Stimulated activated CD4-positive, alpha-beta T cell treated with anti-CD3 and anti-CD28 coated beads, TNF-alpha, amount 100 ng/mL, for 24 hours (primary cell): ENCODE results near the gene ACSS2.
"Not testable (repeated sequence)": the region's sequence is repeated elsewhere in the genome, so short reads cannot be mapped to it uniquely, and the experiment has no call there.

Source experiments
- DNase-seq, 3 experiments: peaks; one replicate each; pipeline ENCODE4 v3.0.0-alpha.2; 2020; ENCODE audit warnings: low read depth in 3 of 3

ACSS2 gene

DNA sequence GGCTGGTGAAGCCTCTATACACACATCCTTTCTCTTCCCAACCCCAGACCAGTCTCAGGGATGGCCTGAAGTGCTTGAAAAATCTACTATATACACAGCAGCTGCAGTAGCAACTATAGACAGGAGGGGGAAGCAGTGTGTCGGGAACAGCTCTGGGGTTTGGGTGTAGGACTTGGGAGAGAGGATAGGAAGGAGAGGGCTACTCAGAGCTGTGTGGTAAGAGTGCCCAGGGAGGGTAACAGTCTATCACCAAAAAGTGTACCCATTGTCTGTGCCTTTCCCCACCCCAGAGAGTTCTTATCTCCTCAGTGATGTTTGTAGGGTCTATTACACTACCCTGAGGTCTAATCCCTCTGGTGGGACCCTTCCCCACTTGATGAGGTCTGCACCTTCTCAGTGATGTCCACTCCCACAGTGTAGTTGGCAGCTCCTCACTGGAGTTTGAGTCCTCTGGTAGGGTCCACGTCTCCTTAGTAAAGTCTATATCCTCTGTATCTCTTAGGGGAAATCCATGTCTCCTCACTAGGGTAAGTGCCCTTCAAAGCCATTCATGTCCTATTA lies 2.2 kb upstream of the ACSS2 start:
- DNase-seq, result peak in 1 of 3 experiments; percentile 57

DNA sequence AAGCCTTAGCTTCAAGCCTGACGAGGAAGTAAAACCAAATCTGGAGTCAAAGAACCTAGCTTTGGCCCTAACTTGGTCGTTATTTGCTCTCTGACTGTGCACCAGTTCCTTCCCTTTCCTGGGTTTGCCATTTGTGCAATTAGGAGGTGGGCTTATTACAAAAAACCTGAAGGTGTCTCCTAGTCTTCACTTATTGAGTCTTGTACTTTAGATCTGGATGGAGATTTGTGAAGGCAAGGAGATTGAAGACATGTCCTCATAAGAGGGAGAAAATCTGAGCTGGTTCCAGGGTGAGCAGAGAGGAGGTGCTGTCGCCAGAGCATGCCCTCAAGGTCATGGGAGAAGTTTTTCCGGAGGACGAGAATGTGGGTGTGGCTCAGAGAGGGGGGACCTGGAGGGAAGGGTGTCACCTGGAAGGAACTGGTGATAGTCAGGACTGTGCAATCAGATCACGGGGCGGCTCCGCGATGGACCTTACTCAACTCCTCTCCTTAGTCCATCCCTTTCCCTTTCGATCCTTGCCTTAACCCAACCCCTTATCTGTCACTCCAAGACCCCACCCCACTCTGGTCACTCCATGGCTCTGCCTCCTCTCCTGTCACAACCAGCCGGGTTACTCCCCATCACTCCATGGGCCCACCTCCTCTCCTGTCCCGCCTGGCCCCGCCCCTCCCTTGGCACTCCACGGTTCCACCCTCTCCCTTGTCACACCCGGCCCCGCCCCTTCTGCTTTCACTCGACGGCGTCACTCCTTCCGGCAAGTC lies 588 bp upstream of the ACSS2 start:
- peak in 1 of 3 experiments; percentile 94 for DNase-seq

DNA sequence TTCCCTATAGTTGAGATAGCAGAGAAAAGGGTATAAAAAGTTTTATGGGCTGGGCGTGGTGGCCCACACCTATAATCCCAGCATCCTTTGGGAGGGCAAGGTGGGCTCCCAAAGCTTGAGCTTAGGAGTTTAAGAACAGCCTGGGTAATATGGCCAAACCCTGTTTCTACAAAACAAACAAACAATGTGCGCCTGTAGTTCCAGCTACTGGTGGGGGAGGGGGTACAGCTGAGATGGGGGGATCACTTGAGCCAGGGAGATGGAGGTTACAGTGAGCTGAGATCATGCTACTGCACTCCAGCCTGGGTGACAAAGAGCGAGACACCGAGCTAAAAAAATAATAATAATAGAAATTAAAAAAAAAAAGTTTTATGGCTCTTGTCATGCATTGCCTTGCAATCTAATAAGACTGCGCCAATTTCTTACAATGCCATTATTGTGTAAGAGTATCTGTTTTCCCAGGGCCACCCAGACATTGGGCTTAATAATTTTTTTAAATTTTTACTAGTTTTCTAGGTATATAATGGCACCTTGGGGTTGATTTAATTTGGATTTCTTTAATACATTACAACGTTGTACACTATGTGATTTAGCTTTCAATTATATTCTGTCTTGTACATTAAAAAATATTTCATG lies 3.9 kb downstream of the ACSS2 start:
- no peak for DNase-seq

DNA sequence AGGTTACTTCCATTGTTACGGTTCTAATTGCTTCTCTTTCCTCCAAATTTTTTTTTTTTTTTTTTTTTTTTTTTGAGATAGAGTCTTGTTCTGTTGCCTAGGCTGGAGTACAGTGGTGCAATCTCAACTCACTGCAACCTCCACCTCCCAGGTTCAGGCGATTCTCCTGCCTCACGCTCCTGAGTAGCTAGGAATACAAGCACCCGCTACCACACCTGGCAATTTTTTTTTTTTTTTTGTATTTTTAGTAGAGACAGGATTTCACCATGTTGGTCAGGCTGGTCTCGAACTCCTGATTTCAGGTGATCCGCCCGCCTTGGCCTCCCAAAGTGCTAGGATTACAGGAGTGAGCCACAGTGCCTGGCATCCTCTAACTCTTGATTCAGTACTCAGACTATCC lies 4.6 kb downstream of the ACSS2 start:
- not testable (repeated sequence) for DNase-seq

DNA sequence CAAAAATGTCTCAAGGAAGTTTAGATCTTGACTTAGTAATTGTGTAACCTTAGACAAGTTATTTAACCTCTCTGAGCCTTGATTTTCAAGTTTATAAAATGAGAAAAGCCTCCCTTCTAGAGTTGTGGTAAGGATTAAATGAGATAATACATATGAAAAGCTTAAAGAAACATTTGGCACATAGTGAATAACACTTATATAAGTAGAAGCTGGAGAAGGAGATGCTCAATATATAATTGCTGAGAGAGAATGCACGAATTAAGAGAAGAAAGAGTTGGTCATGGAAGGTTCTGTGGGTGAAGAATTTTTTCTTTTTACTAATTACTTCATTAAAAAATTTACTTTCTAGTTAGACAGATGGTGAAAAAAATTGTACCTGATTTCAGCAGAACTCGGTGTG lies 5.3 kb downstream of the ACSS2 start:
- DNase-seq, result no peak

DNA sequence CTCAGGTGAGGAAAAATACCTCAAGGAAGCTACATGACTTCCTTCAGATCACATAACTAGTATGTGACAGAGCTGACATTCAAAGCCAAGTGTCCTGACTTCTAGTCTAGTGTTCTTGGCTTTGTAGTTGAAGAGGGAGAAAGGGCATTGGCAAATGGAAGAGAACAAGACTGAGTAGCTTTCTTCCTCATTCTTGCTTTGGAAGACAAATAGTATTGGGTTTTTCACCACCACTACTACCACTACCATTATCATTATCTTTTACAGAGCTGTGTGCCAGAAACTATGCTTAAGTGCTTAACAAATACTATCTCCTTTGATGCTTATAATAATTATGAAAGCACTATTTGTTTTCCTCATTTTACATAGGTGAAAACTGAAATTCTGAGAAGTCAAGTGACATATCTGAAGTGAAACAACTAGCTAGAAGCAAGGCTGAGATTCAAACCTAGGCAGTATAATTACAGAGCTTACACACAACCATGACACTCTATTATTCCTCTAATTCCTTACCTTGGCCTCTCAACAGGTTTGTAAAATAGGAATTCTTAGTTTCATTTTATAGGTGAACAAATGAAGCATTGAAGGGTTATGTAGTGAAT lies 6.8 kb downstream of the ACSS2 start:
- no peak for DNase-seq

DNA sequence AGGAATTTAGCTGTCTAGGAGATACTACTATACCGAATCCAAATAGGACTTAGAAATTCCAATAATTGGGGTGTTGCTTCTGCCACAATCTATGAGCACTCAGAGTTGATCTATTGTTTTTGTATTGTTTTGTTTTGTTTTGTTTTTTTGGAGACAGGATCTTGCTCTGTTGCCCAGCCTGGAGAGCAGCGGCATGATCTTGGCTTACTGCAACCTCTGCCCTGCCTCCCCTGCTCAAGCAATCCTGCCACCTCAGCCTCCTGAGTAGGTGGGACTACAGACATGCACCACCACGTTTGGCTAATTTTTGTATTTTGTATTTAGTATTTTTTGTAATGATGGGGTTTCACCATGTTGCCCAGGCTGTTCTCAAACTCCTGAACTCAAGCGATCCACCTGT lies 7.4 kb downstream of the ACSS2 start:
- DNase-seq, result no peak

DNA sequence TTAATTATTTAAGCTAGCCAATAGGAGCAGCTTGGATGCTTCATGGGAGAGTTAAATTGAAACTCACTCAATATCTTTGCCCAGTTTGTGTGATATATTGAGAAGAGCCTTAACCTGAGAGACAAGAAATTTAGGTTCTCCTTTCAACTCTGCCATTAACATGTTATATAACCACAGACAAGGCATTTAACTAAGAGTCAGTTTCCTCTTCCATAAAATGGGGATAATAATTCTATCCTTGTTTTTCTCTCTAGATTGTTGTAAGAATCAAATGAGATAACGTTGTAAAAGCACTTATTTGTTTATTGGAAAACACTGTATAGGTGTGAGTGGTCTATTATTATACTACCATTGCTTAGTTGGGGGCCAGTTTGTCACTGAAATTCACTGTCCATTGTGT lies 7.8 kb downstream of the ACSS2 start:
- no peak for DNase-seq

DNA sequence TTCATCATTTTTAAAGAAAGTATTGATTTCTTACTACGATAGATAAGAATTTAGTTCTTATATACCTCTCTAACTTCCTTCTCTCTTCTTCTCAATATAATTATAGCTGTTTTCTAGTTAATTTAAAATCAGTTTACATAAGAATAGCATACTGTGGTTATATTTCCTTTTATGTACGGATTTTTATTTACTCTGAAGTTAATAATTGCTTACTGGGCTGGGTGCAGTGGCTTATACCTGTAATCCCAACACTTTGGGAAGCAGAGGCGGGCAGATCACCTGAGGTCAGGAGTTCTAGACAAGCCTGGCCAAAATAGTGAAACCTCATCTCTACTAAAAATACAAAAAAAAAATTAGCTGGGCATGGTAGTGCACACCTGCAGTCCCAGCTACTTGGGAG lies 9.7 kb downstream of the ACSS2 start:
- no peak for DNase-seq

DNA sequence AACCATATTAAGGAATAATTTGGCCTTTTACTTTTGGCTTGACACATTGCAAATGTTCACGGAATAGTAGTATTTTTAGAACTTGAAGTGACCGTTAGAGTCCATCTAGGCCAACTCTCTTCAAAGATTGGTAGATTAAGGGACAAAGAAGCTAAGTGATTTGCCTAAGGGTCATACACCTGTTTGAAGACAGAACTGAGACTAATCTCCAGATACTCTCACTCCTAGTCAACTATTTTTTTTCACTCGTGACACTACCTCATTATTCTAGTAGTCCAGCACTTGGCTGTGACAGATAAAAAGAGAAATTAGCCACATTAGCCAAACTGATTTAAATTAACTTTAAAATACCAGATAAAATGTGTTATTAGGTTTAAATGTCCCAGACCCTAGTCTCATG lies 10.6 kb downstream of the ACSS2 start:
- DNase-seq, result no peak

DNA sequence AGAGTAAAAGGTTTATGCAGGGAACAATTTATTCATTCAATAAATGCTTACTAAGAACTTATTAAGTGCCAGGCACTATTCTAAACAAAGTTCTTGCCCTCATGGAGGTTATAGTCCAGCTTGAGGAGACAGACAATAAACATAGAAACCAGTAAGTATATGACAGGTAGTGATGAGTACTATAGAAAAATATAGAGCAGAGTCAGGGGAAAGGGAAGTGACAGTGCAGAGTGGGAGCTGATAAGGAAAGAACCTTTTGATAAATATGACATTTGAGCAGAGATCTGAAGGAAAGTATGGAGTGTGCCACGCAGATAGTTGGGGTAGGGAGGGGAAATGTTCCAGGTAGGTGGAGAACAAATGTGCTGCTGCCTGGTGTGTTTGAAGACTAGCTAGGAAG lies 12.1 kb downstream of the ACSS2 start:
- DNase-seq, result no peak

DNA sequence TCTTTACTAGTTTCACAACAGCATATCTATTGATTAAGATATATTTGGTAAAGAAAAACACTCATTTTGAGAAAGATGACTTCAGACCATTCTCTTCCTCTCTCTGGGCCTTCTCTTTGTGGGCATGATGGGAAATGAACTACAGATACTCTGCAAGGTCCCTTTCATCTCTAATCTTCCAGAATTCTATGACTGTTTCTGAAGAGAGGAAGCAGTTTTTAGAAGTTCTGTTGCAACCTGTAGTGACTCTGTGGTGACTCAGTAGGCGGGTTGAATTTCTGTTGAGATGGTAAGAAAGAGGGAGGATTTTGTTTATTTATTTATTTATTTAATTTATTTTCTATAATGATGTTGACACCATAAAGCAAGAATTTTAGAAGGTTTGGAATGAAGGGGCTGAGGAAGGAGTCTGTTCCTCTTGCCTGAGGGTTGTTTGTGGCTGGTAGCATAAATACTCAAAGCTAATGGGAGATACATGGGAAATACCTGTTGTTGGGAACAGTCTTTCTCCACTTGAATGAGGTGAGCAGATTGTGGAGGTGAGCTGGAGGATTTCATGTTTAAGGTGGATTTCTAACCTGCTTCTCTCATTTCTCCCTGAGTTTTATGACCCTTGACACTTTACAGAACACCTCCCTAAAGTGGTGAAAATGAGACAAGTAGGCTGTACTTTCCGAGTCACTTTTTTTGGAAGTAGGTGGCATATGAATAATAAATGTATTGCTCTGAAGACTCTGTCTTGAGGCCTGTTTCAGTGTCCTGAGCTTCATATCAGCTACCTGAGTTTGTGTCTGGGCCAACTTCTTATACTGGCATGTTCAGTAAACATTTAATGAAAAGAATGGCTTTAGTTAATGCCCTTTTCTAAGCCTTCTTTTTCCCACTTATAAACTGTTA lies 15.0 kb downstream of the ACSS2 start:
- no peak for DNase-seq

DNA sequence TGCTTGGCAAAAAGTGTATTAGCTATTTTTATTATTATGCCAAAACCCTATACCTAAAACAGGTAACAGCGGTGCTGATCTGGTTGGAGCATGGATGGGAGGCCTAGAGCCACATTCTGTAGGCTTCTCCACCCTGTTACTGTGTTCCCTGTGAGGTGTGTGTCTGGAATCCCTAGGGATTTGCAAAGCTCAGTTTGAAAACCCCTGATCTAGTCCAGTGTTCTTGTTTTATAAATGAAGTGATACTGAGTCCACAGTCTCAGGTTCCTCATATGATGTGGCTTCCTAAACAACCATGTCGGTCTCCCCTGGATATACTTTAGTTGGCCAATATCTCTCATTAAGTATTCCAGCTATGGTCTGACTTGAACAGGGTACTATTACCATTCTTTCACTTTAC lies 16.3 kb downstream of the ACSS2 start:
- no peak for DNase-seq

DNA sequence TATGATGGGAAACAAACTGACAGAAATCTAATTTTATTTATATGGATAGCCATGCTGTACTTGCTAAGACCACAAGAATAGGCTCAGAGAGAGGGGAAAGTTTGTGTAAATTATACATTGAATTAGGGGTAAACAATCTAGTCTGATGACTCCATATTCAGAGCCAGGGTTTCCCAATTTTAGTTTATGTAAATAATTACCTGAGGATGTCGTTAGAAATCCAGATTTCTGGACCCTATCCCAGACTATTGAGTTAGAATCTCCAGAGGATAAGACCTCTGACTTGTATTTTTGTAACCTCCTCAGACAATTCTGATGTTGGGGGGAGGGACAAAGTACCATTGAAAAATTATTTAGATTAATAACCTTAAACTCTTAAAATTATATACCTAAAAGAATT lies 18.3 kb downstream of the ACSS2 start:
- DNase-seq, result no peak

DNA sequence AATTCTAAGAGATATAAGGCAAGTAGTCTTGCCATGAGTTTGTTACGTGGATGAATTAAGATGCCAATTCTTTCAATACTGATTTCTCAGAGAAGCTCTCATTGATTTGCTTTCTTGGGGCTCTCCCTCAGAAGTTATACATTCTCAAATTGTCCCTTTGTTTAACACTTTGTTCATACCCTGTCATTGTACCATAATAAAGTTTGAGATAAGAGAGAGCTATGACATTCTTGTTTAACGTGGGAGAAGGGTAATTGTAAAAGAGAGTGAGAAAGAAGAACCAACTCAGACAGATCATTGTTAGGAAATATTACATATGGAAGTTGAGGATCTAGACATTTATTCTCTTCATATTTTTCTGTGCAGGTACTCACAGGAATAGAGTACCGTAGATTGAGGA lies 19.1 kb downstream of the ACSS2 start:
- DNase-seq, result no peak

DNA sequence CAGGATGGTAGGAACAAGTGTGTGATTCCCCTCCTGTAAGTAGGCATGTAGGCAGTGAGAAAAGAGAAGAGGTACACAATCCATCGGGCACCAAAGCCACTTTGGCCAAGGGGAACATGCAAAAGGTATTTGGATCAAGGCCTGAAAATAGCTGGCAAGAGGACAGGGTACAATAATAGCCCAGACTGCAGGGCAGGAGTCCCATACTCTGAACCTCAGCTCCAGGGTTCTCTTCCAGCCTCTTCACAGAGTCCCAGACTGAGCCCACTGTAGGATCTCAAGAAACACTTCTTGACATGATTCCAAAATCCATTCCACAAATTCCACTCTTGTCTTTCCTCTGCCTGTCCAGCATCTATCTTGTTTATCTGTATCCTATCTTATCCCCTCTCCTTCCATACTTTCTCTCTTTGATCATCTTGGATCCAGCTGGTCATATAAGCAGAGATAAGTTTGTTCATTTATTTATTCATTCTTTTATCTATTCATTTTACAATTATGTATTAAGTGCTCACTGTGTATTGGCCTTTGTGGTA lies 19.7 kb downstream of the ACSS2 start:
- DNase-seq, result no peak

DNA sequence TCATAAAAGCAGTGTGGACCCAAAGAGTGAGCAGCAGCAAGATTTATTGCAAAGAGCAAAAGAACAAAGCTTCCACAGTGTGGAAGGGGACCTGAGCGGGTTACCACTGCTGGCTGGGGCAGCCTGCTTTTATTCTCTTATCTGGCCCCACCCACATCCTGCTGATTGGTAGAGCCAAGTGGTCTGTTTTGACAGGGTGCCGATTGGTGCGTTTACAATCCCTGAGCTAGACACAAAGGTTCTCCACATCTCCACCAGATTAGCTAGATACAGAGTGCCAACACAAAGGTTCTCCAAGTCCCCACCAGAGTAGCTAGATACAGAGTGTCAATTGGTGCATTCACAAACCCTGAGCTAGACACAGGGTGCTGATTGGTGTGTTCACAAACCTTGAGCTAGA lies 21.7 kb downstream of the ACSS2 start:
- not testable (repeated sequence) for DNase-seq

DNA sequence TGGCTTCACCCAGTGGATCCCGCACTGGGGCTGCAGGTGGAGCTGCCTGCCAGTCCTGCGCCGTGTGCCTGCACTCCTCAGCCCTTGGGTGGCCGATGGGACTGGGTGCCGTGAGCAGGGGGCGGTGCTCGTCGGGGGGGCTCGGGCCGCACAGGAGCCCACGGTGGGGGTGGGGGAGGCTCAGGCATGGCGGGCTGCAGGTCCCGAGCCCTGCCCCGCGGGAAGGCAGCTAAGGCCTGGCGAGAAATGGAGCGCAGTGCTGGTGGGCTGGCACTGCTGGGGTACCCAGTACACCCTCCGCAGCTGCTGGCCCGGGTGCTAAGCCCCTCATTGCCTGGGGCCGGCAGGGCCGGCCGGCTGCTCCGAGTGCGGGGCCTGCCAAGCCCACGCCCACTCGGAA lies 22.3 kb downstream of the ACSS2 start:
- DNase-seq, result not testable (repeated sequence)

DNA sequence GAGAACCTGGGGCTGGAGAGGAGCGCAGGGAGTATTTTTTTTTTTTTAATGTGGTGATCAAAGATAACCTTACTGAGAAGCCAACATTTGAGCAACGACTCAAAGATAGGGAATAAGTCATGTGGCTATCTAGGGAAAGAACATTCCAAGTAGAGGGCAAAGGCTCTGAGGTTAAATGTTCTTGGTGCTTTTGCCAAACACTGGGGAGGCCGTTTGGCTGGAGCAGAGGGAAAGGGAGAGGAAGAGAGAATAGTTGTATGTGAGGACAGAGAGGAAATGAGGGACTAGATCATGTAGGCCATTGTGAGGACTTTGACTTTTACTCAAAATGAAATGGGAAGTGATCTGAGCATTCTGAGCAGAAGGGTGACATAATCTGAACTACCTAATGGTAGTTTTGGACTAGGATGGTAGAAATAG lies 27.8 kb downstream of the ACSS2 start:
- DNase-seq, result no peak

DNA sequence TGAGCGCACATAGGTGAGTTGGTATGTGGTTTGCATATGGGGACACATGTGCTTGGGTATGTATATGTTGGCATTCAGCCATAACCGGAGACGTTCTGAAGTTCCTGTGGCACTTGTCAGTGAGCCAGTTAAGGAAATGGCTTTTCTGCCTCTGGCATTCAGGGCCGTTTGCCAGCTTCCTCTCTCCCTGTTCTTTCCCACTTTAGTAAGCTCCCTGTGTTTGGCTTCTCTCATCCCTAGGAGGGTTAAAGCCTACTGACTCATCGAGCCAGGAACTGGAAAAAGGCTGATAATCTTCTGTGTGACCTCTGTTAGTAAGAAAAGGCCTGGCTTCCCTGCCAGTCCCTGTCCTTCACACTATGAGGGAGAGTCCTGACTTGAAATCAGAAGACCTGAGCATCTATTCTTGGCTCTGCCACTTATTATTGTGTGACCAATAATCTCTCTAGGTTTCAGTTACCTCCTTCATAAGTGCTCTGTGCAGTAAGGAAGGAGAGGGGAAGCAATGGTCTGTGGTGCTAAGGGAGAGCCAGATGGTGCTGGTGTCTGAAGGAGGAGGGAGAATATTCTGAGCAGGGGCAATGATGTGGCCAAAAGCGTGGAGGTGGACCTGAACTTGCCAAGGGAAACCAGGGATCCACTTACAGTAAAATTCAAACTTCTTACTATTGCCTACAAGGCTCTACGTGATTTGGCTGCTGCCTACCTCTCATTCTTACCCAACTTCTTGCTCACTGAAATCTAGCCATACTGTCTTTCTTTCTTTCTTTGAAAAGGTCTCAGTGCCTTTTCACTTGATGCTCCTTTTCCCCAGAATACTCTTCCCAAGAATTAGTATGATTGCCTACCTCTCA lies 31.4 kb downstream of the ACSS2 start:
- no peak for DNase-seq

DNA sequence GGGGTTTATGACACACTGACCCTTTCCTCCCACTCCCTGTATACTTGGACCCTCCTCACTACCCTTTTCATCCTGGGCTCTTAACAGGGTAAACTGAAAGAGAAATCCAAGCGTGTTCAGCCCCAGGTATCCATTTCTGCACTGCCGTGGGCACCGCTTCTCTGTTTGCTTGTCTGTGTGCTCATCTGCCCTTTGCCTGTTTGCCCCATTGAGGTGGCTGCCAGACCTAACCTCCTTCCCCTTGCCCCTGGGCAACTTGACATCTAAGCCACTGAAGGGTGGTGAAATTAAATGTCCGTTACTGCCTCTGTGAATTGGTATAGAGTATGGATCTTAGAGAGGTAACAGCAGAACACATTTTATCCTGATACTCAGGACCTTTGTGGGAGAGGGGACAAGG lies 38.7 kb downstream of the ACSS2 start:
- no peak for DNase-seq
